Activated naive CD8-positive, alpha-beta T cell (primary cell): ENCODE measurements around the gene ZCCHC13.
A peak's percentile ranks its signal among the peaks of the same experiment; 100 is the strongest.
"Not testable (repeated sequence)": the region's sequence is repeated elsewhere in the genome, so short reads cannot be mapped to it uniquely, and the experiment has no call there.

Experiments used
- H3K27ac Mint-ChIP-seq: one replicate; pipeline ENCODE4 v1.8.0; 2021; ENCODE audit warnings: mixed read lengths
- H3K27me3 Mint-ChIP-seq: one replicate; pipeline ENCODE4 v1.8.0; 2021; ENCODE audit warnings: mixed read lengths
- H3K36me3 Mint-ChIP-seq: one replicate; pipeline ENCODE4 v1.8.0; 2021; ENCODE audit warnings: mixed read lengths
- H3K4me1 Mint-ChIP-seq: one replicate; pipeline ENCODE4 v1.8.0; 2021; ENCODE audit warnings: low read depth, mixed read lengths
- H3K4me3 Mint-ChIP-seq: one replicate; pipeline ENCODE4 v1.8.0; 2021; ENCODE audit warnings: mild to moderate bottlenecking, mixed read lengths
- H3K9me3 Mint-ChIP-seq: one replicate; pipeline ENCODE4 v1.8.0; 2021; ENCODE audit warnings: low read depth, mixed read lengths

ZCCHC13 gene

GRCh38 chrX:74304016-74304415, at the start of gene ZCCHC13:
TSS of gene ZCCHC13 (plus strand) at chrX:74304180. CDS start at chrX:74304267, 87 bp downstream.
- Mint-ChIP-seq H3K4me1 (no peaks in the 10 kb centered on the region), H3K27ac (no peak within 1 kb of the TSS), H3K9me3 (no peaks in the 10 kb centered on the region), H3K4me3 (no peak within 1 kb of the TSS), H3K27me3 (no peaks in the 10 kb centered on the region), H3K36me3 (no peaks in the 10 kb centered on the region)

- not testable (repeated sequence) for H3K4me3 Mint-ChIP-seq, H3K27me3 Mint-ChIP-seq, H3K9me3 Mint-ChIP-seq, H3K36me3 Mint-ChIP-seq, H3K4me1 Mint-ChIP-seq, H3K27ac Mint-ChIP-seq
Measured at GRCh38 chrX:74258111-74258510, 45.9 kb upstream of the ZCCHC13 start.

- peaks cover 1% of the 10 kb centered on the region for H3K4me1 Mint-ChIP-seq
- no peak overlapping the region for H3K4me3 Mint-ChIP-seq
- no peaks in the 10 kb centered on the region for H3K9me3 Mint-ChIP-seq
- no peaks in the 10 kb centered on the region for H3K27me3 Mint-ChIP-seq
- H3K27ac Mint-ChIP-seq: no peak overlapping the region
- H3K36me3 Mint-ChIP-seq: peaks cover 5% of the 10 kb centered on the region
Measured at GRCh38 chrX:74259885-74260491, 44.0 kb upstream of the ZCCHC13 start.

- Mint-ChIP-seq H3K27ac (no peak overlapping the region), H3K4me3 (no peak overlapping the region), H3K4me1 (no peaks in the 10 kb centered on the region), H3K27me3 (no peaks in the 10 kb centered on the region), H3K36me3 (peaks cover 5% of the 10 kb centered on the region), H3K9me3 (no peaks in the 10 kb centered on the region)
Measured at GRCh38 chrX:74262452-74263209, 41.3 kb upstream of the ZCCHC13 start.

GRCh38 chrX:74270393-74270792, 33.6 kb upstream of the ZCCHC13 start:
- Mint-ChIP-seq H3K27me3 (no peaks in the 10 kb centered on the region), H3K36me3 (peaks cover 11% of the 10 kb centered on the region), H3K9me3 (no peaks in the 10 kb centered on the region), H3K27ac (peak overlapping the region; percentile 46), H3K4me3 (no peak overlapping the region), H3K4me1 (peaks cover 12% of the 10 kb centered on the region)

GRCh38 chrX:74272230-74272629, 31.8 kb upstream of the ZCCHC13 start:
- Mint-ChIP-seq H3K27ac (no peak overlapping the region), H3K4me1 (peaks cover 12% of the 10 kb centered on the region), H3K27me3 (no peaks in the 10 kb centered on the region), H3K9me3 (no peaks in the 10 kb centered on the region), H3K4me3 (no peak overlapping the region), H3K36me3 (peaks cover 11% of the 10 kb centered on the region)

GRCh38 chrX:74274516-74274915, 29.5 kb upstream of the ZCCHC13 start:
- no peaks in the 10 kb centered on the region for H3K9me3 Mint-ChIP-seq
- H3K4me1 Mint-ChIP-seq: peaks cover 10% of the 10 kb centered on the region
- no peak overlapping the region for H3K4me3 Mint-ChIP-seq
- no peaks in the 10 kb centered on the region for H3K27me3 Mint-ChIP-seq
- peaks cover 8% of the 10 kb centered on the region for H3K36me3 Mint-ChIP-seq
- no peak overlapping the region for H3K27ac Mint-ChIP-seq

- Mint-ChIP-seq H3K27ac (no peak overlapping the region), H3K27me3 (no peaks in the 10 kb centered on the region), H3K9me3 (no peaks in the 10 kb centered on the region), H3K4me1 (no peaks in the 10 kb centered on the region), H3K4me3 (no peak overlapping the region), H3K36me3 (peaks cover 2% of the 10 kb centered on the region)
Measured at GRCh38 chrX:74277320-74277719, 26.7 kb upstream of the ZCCHC13 start.

GRCh38 chrX:74277846-74278245, 26.1 kb upstream of the ZCCHC13 start:
- Mint-ChIP-seq H3K27me3 (no peaks in the 10 kb centered on the region), H3K9me3 (no peaks in the 10 kb centered on the region), H3K4me1 (no peaks in the 10 kb centered on the region), H3K36me3 (peaks cover 2% of the 10 kb centered on the region), H3K4me3 (no peak overlapping the region), H3K27ac (no peak overlapping the region)

GRCh38 chrX:74280759-74281158, 23.2 kb upstream of the ZCCHC13 start:
- Mint-ChIP-seq H3K27me3 (no peaks in the 10 kb centered on the region), H3K9me3 (no peaks in the 10 kb centered on the region), H3K4me1 (peaks cover 8% of the 10 kb centered on the region), H3K27ac (no peak overlapping the region), H3K36me3 (peaks cover 2% of the 10 kb centered on the region), H3K4me3 (no peak overlapping the region)

GRCh38 chrX:74284391-74284952, 19.5 kb upstream of the ZCCHC13 start:
- Mint-ChIP-seq H3K4me3 (no peak overlapping the region), H3K27ac (no peak overlapping the region), H3K4me1 (peaks cover 25% of the 10 kb centered on the region), H3K36me3 (peaks cover 2% of the 10 kb centered on the region), H3K27me3 (no peaks in the 10 kb centered on the region), H3K9me3 (no peaks in the 10 kb centered on the region)

- H3K27me3 Mint-ChIP-seq: no peaks in the 10 kb centered on the region
- H3K4me1 Mint-ChIP-seq: peaks cover 29% of the 10 kb centered on the region
- no peak overlapping the region for H3K27ac Mint-ChIP-seq
- peaks cover 2% of the 10 kb centered on the region for H3K36me3 Mint-ChIP-seq
- H3K4me3 Mint-ChIP-seq: no peak overlapping the region
- H3K9me3 Mint-ChIP-seq: no peaks in the 10 kb centered on the region
Measured at GRCh38 chrX:74286950-74287740, 16.8 kb upstream of the ZCCHC13 start.

GRCh38 chrX:74291577-74291963, 12.4 kb upstream of the ZCCHC13 start:
- no peaks in the 10 kb centered on the region for H3K9me3 Mint-ChIP-seq
- H3K4me3 Mint-ChIP-seq: peak overlapping the region; percentile 99
- peaks cover 28% of the 10 kb centered on the region for H3K4me1 Mint-ChIP-seq
- no peaks in the 10 kb centered on the region for H3K36me3 Mint-ChIP-seq
- no peaks in the 10 kb centered on the region for H3K27me3 Mint-ChIP-seq
- H3K27ac Mint-ChIP-seq: peak overlapping the region; percentile 98

GRCh38 chrX:74291964-74292807, 11.8 kb upstream of the ZCCHC13 start:
- H3K36me3 Mint-ChIP-seq: no peaks in the 10 kb centered on the region
- peak overlapping the region; percentile 98 for H3K27ac Mint-ChIP-seq
- H3K4me1 Mint-ChIP-seq: peaks cover 26% of the 10 kb centered on the region
- H3K9me3 Mint-ChIP-seq: no peaks in the 10 kb centered on the region
- H3K4me3 Mint-ChIP-seq: peak overlapping the region; percentile 99
- H3K27me3 Mint-ChIP-seq: no peaks in the 10 kb centered on the region
